HepG2 (cell line): ENCODE measurements around the gene NCOA3. TPM values are rescaled to one million over a fixed set of nuclear protein-coding genes. Genes with fewer than 3 reads are reported as not detected.

Experiments
- ATAC-seq: fragments of 200-7000 bp; cut with Tn5 transposase; 3 replicates; pipeline ENCODE4 v1.9.1; 2020; ENCODE audit warnings: mild to moderate bottlenecking, moderate library complexity
- BruUV-seq: library from RNA; stranded (reverse); fragments of 400-500 nt; replicated peaks from 2 replicates; lab custom pipeline; 2021; lab: Mats Ljungman, UMichigan
- CTCF ChIA-PET: fragments of 300-600 bp; formaldehyde crosslinking; extraction: SDS; loops from one replicate; lab custom pipeline; 2021; ENCODE audit warnings: low total read pairs, inconsistent platforms, low intra/inter-chr PET ratio; lab: Yijun Ruan, JAX
- POLR2A ChIA-PET: fragments of 350-600 bp; sonication (Branson Sonifier 250); formaldehyde crosslinking; loops from one replicate; lab custom pipeline; 2020; ENCODE audit warnings: antibody characterized with exemption, inconsistent platforms; lab: Yijun Ruan, JAX
- DNase-seq: peaks from one replicate; pipeline ENCODE4 v3.0.0-alpha.2; 2015; ENCODE audit warnings: low spot score
- FAIRE-seq: peaks from 3 replicates; lab custom pipeline; 2011; peaks lifted over from hg19 to GRCh38; lab: Jason Lieb, UNC
- H2AFZ ChIP-seq: one replicate; pipeline ENCODE4 v1.6.1; 2011; ENCODE audit warnings: low read length, inconsistent platforms
- H3K27ac ChIP-seq: fragments of 300-600 bp; 3 replicates; pipeline ENCODE4 v1.8.0; 2011; ENCODE audit warnings: mixed run types, mild to moderate bottlenecking, mixed read lengths, low read length, inconsistent platforms; ENCODE audit not compliant: insufficient read depth; ENCODE audit errors: extremely low read length
- H3K27me3 ChIP-seq, 2 experiments: fragments of 200-600 bp in 1 of 2; 2 replicates in 1 of 2; 3 replicates in 1 of 2; pipeline versions ENCODE4 v1.6.0 to v1.8.0; 2011; ENCODE audit warnings: low read length in 2 of 2, mild to moderate bottlenecking in 2 of 2, moderate library complexity in 2 of 2, inconsistent platforms in 1 of 2; ENCODE audit not compliant: insufficient read depth in 2 of 2, control insufficient read depth in 1 of 2
- H3K36me3 ChIP-seq, 2 experiments: fragments of 200-600 bp in 1 of 2; replicated peaks in 1 of 2; 2 replicates in 1 of 2; 3 replicates in 1 of 2; pipeline versions ENCODE4 v1.5.1 to v1.8.0; 2011; ENCODE audit warnings: low read length in 2 of 2, inconsistent platforms in 1 of 2; ENCODE audit not compliant: insufficient read depth in 2 of 2, control insufficient read depth in 1 of 2
- H3K4me1 ChIP-seq: 2 replicates; pipeline ENCODE4 v1.5.1; 2012; ENCODE audit warnings: low read length, inconsistent platforms; ENCODE audit not compliant: insufficient read depth
- H3K4me2 ChIP-seq: 2 replicates; pipeline ENCODE4 v1.6.0; 2011; ENCODE audit warnings: low read depth, low read length, inconsistent platforms
- H3K4me3 ChIP-seq, 3 experiments: fragments of 200-600 bp in 1 of 3; sonication (generic), shearing (Covaris generic) in 1 of 3; replicated peaks in 1 of 3; 2 replicates each; pipeline ENCODE4 v1.5.1; 2011 to 2016; ENCODE audit warnings: low read length in 3 of 3, inconsistent platforms in 2 of 3, low read depth in 2 of 3, mild to moderate bottlenecking in 2 of 3, control low read depth in 1 of 3, mixed read lengths in 1 of 3; ENCODE audit not compliant: insufficient read depth in 1 of 3
- H3K79me2 ChIP-seq: one replicate; pipeline ENCODE4 v1.6.1; 2011; ENCODE audit warnings: low read length, inconsistent platforms; ENCODE audit not compliant: insufficient read depth
- H3K9ac ChIP-seq: 2 replicates; pipeline ENCODE4 v1.6.0; 2011; ENCODE audit warnings: mild to moderate bottlenecking, low read depth, low read length, inconsistent platforms; ENCODE audit not compliant: insufficient read depth
- H3K9me3 ChIP-seq: 2 replicates; pipeline ENCODE4 v1.5.1; 2012; ENCODE audit warnings: mild to moderate bottlenecking, low read length
- H4K20me1 ChIP-seq: 2 replicates; pipeline ENCODE4 v1.6.0; 2011; ENCODE audit warnings: inconsistent platforms, mild to moderate bottlenecking, low read length, moderate library complexity; ENCODE audit not compliant: insufficient read depth
- HOXA9 ChIP-seq: sonication (generic); formaldehyde crosslinking; IDR thresholded peaks from 2 replicates; pipeline ENCODE4 v1.8.1; 2022; ENCODE audit warnings: missing genetic modification reagents, mild to moderate bottlenecking, moderate library complexity, borderline replicate concordance
- PPARG ChIP-seq: conservative IDR thresholded peaks from 2 replicates; pipeline ENCODE4 v1.6.1; 2016; ENCODE audit warnings: missing biosample characterization, missing genetic modification reagents
- SRSF1 ChIP-seq: fragments of 200-400 bp; formaldehyde crosslinking; optimal IDR thresholded peaks from 2 replicates; pipeline ENCODE3; 2017; ENCODE audit warnings: mild to moderate bottlenecking, low read depth, low read length, moderate library complexity
- ZNF431 ChIP-seq: sonication (generic); formaldehyde crosslinking; IDR thresholded peaks from 2 replicates; pipeline ENCODE4 v1.9.0; 2022; ENCODE audit warnings: missing genetic modification reagents, low read depth, mild to moderate bottlenecking, borderline replicate concordance
- ZNF570 ChIP-seq: sonication (generic); formaldehyde crosslinking; IDR thresholded peaks from 2 replicates; pipeline ENCODE4 v1.4.0; 2020; ENCODE audit warnings: mild to moderate bottlenecking, missing genetic modification reagents, borderline replicate concordance
- WGBS: methylation state at CpG from one replicate; pipeline ENCODE4 v1.1.6; 2017; ENCODE audit warnings: low lambda C conversion rate; 5-methylcytosine and 5-hydroxymethylcytosine counted together
- in situ Hi-C: cut with HindIII; loops from 2 replicates; pipeline ENCODE4 v1.10.0; 2017; ENCODE audit warnings: low pct_unique_long_range_greater_than_20kb; ENCODE audit not compliant: extremely low pct_ligation_motif_present
- intact Hi-C: fragments of 100-400 bp; cut with micrococcal nuclease; formaldehyde crosslinking; loops from one replicate; pipeline ENCODE4 v1.10.0; 2022; ENCODE audit not compliant: unreplicated experiment
- polyA plus RNA-seq, 8 experiments: library from polyadenylated mRNA; depleted of rRNA in 3 of 8; stranded (reverse) in 7 of 8; unstranded in 1 of 8; fragments of >200 nt; fragmentation: Illumina TruSeq in 4 of 8; extraction: Trizol in 4 of 8; gene quantifications; 2 replicates each; pipeline versions ENCODE4 v1.2.1 to v1.2.3, GENCODE V29; 2011 to 2016; ENCODE audit warnings: low read depth in 4 of 8, missing spikeins in 1 of 8, mixed read lengths in 1 of 8; ENCODE audit not compliant: insufficient read depth in 1 of 8
- total RNA-seq, 5 experiments: library from RNA; depleted of rRNA; stranded (reverse); fragments of >200 nt; fragmentation: Illumina TruSeq; extraction: Trizol; gene quantifications; 2 replicates each; pipeline ENCODE4 v1.2.3, GENCODE V29; 2016; ENCODE audit warnings: low read depth in 1 of 5
- TF ChIP-seq, protein P1 (sequence below): sonication (generic); formaldehyde crosslinking; IDR thresholded peaks from 2 replicates; pipeline ENCODE4 v1.8.0; 2022; ENCODE audit warnings: low read depth, missing genetic modification reagents
- TF ChIP-seq, protein P2 (sequence below): sonication (generic); formaldehyde crosslinking; IDR thresholded peaks from 2 replicates; pipeline ENCODE4 v1.8.0; 2023; ENCODE audit warnings: mild to moderate bottlenecking, missing genetic modification reagents

NCOA3 gene
- total and polyA plus RNA-seq, 2 of the 13 experiments (the other 11 are each of a cell fraction or from before 2014, with no cell fraction given) = 35.0 to 56.8 TPM

DNA sequence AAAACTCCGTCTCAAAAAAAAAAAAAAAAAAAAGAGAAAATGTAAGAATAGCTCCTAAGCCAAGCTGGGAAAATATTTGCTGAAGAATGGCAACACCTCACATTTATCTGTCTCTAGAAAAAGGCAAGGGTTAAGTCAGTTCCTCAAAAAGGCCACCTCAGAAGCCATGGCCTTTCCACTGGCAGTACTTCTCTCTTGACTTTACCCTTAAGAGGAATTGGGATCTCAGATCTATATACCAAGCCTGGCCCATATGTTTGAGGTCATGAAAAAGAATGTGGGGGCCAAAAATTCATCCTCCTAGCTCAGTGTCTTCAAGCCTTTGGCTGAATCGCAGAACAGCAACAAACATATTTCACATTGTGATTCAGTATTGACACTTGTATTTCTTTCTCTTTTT, 10.9 kb upstream of the NCOA3 start:
- BruUV-seq = no TSS peak
- Histone ChIP-seq H4K20me1 (no peaks in the 10 kb centered on the region), H3K79me2 (no peaks in the 10 kb centered on the region), H3K27me3 (no peaks in the 10 kb centered on the region), H3K9ac (no peak overlapping the region), H3K27ac (no peak overlapping the region), H3K4me2 (no peak overlapping the region), H3K9me3 (no peaks in the 10 kb centered on the region), H3K36me3 (no peaks in the 10 kb centered on the region), H2AFZ (no peak overlapping the region), H3K4me3 (no peak overlapping the region), H3K4me1 (peaks cover 44% of the 10 kb centered on the region)
- TF ChIP-seq HOXA9 (CRISPR knock-in tag) (no peak), SRSF1 (no peak), PPARG (CRISPR knock-in tag) (no peak), ZNF570 (CRISPR knock-in tag) (no peak), ZNF431 (CRISPR knock-in tag) (no peak)
- TF ChIP-seq, protein P1, sequence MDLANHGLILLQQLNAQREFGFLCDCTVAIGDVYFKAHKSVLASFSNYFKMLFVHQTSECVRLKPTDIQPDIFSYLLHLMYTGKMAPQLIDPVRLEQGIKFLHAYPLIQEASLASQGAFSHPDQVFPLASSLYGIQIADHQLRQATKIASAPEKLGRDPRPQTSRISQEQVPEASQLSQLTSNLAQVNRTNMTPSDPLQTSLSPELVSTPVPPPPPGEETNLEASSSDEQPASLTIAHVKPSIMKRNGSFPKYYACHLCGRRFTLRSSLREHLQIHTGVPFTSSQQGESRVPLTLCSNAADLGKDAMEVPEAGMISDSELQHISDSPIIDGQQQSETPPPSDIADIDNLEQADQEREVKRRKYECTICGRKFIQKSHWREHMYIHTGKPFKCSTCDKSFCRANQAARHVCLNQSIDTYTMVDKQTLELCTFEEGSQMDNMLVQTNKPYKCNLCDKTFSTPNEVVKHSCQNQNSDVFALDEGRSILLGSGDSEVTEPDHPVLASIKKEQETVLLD = no peak
- TF ChIP-seq, protein P2, sequence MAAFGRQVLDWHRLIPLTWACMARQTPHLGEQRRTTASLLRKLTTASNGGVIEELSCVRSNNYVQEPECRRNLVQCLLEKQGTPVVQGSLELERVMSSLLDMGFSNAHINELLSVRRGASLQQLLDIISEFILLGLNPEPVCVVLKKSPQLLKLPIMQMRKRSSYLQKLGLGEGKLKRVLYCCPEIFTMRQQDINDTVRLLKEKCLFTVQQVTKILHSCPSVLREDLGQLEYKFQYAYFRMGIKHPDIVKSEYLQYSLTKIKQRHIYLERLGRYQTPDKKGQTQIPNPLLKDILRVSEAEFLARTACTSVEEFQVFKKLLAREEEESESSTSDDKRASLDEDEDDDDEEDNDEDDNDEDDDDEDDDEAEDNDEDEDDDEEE (CRISPR knock-in tag) = no peak
- ChIA-PET POLR2A (no interaction called here), CTCF (no interaction called here)
- ATAC-seq (no peak), FAIRE-seq (no peak), DNase-seq (no peak)
- intact Hi-C loops (no loop called here), in situ Hi-C loops (no loop called here)
- 97% methylated on average over 2 of the region's 2 CpGs for WGBS
